IMR-90 (cell line): ENCODE measurements around the gene CMTM7. TPM values are rescaled to one million over a fixed set of nuclear protein-coding genes. Genes with fewer than 3 reads are reported as not detected.
A peak's percentile ranks its signal among the peaks of the same experiment; 100 is the strongest.

Experiments
- ATAC-seq: fragments of 200-7000 bp; cut with Tn5 transposase; 2 replicates; pipeline ENCODE4 v1.9.1; 2020; ENCODE audit warnings: low read depth, mild to moderate bottlenecking, moderate library complexity
- BruUV-seq: library from RNA; stranded (reverse); fragments of 400-500 nt; replicated peaks from 2 replicates; lab custom pipeline; 2021; lab: Mats Ljungman, UMichigan
- CTCF ChIA-PET: fragments of 300-600 bp; formaldehyde crosslinking; extraction: SDS; loops from one replicate; lab custom pipeline; 2021; ENCODE audit warnings: antibody characterized with exemption; lab: Yijun Ruan, JAX
- POLR2A ChIA-PET: fragments of 300-600 bp; sonication (Branson Sonifier 250); formaldehyde crosslinking; loops from one replicate; lab custom pipeline; 2022; ENCODE audit warnings: antibody characterized with exemption; ENCODE audit not compliant: unreplicated experiment; lab: Charles Lee
- DNase-seq: peaks from one replicate; pipeline ENCODE4 v3.0.0; 2013
- H2AFZ ChIP-seq: replicated peaks from 2 replicates; pipeline ENCODE3; 2013; ENCODE audit warnings: low read length, mild to moderate bottlenecking; ENCODE audit not compliant: poor library complexity
- H2AK5ac ChIP-seq: 2 replicates; pipeline ENCODE4 v1.6.1; 2013; ENCODE audit warnings: low read depth, low read length, inconsistent platforms
- H2AK9ac ChIP-seq: replicated peaks from 2 replicates; pipeline ENCODE3; 2013; ENCODE audit warnings: mild to moderate bottlenecking, low read depth, low read length, moderate library complexity; ENCODE audit not compliant: poor library complexity
- H2BK120ac ChIP-seq: 2 replicates; pipeline ENCODE4 v1.6.1; 2013; ENCODE audit warnings: low read depth, low read length, inconsistent platforms
- H2BK15ac ChIP-seq: 3 replicates; pipeline ENCODE4 v1.6.1; 2013; ENCODE audit warnings: low read depth, low read length, inconsistent platforms
- H2BK20ac ChIP-seq: 2 replicates; pipeline ENCODE4 v1.6.1; 2013; ENCODE audit warnings: low read depth, mild to moderate bottlenecking, inconsistent platforms, low read length, moderate library complexity
- H2BK5ac ChIP-seq: 2 replicates; pipeline ENCODE4 v1.6.1; 2013; ENCODE audit warnings: mild to moderate bottlenecking, low read depth, low read length, inconsistent platforms; ENCODE audit not compliant: poor library complexity, severe bottlenecking
- H3K14ac ChIP-seq: replicated peaks from 2 replicates; pipeline ENCODE4 v1.6.1; 2013; ENCODE audit warnings: low read depth, low read length, inconsistent platforms
- H3K18ac ChIP-seq: 2 replicates; pipeline ENCODE4 v1.6.1; 2013; ENCODE audit warnings: low read depth, low read length, control low read depth
- H3K23ac ChIP-seq: 2 replicates; pipeline ENCODE4 v1.6.1; 2013; ENCODE audit warnings: low read depth, low read length, inconsistent platforms
- H3K27ac ChIP-seq: 2 replicates; pipeline ENCODE4 v1.5.1; 2013; ENCODE audit warnings: mild to moderate bottlenecking, control low read depth, low read length; ENCODE audit not compliant: insufficient read depth
- H3K27me3 ChIP-seq: 2 replicates; pipeline ENCODE4 v1.6.1; 2013; ENCODE audit warnings: low read length; ENCODE audit not compliant: control insufficient read depth, insufficient read depth
- H3K36me3 ChIP-seq: 2 replicates; pipeline ENCODE4 v1.6.1; 2013; ENCODE audit warnings: low read length, mixed read lengths; ENCODE audit not compliant: control insufficient read depth, insufficient read depth
- H3K4ac ChIP-seq: 2 replicates; pipeline ENCODE4 v1.6.1; 2013; ENCODE audit warnings: low read depth, low read length, inconsistent platforms
- H3K4me1 ChIP-seq: 2 replicates; pipeline ENCODE4 v1.6.1; 2013; ENCODE audit warnings: low read length, mixed read lengths; ENCODE audit not compliant: control insufficient read depth, insufficient read depth
- H3K4me2 ChIP-seq: 2 replicates; pipeline ENCODE4 v1.6.1; 2013; ENCODE audit warnings: low read depth, mild to moderate bottlenecking, control low read depth, low read length, moderate library complexity
- H3K4me3 ChIP-seq: 2 replicates; pipeline ENCODE4 v1.5.1; 2013; ENCODE audit warnings: low read depth, mild to moderate bottlenecking, control low read depth, low read length, moderate library complexity; ENCODE audit not compliant: insufficient read depth
- H3K56ac ChIP-seq: 2 replicates; pipeline ENCODE4 v1.6.1; 2013; ENCODE audit warnings: low read length, inconsistent platforms; ENCODE audit not compliant: insufficient read depth; ENCODE audit errors: extremely low read depth
- H3K79me1 ChIP-seq, 2 experiments: 2 replicates each; pipeline ENCODE4 v1.6.1; 2013; ENCODE audit warnings: low read length in 2 of 2, inconsistent platforms in 1 of 2, low read depth in 1 of 2
- H3K9ac ChIP-seq: 2 replicates; pipeline ENCODE4 v1.6.1; 2013; ENCODE audit warnings: low read depth, low read length, control low read depth
- H3K9me1 ChIP-seq: 2 replicates; pipeline ENCODE4 v1.6.1; 2013; ENCODE audit warnings: low read length, inconsistent platforms; ENCODE audit not compliant: insufficient read depth
- H3K9me3 ChIP-seq: 2 replicates; pipeline ENCODE4 v1.6.1; 2013; ENCODE audit warnings: low read length; ENCODE audit not compliant: control insufficient read depth, insufficient read depth
- H4K20me1 ChIP-seq: 2 replicates; pipeline ENCODE4 v1.6.1; 2013; ENCODE audit warnings: low read length, inconsistent platforms; ENCODE audit not compliant: insufficient read depth
- H4K5ac ChIP-seq: 2 replicates; pipeline ENCODE4 v1.6.1; 2013; ENCODE audit warnings: mild to moderate bottlenecking, low read depth, low read length, control low read depth
- H4K8ac ChIP-seq, 2 experiments: 2 replicates each; pipeline ENCODE4 v1.6.1; 2013; ENCODE audit warnings: low read depth in 2 of 2, low read length in 2 of 2, control low read depth in 1 of 2, inconsistent platforms in 1 of 2
- H4K91ac ChIP-seq: 2 replicates; pipeline ENCODE4 v1.6.1; 2013; ENCODE audit warnings: low read depth, low read length, inconsistent platforms; ENCODE audit not compliant: insufficient read depth
- CEBPB ChIP-seq: IDR thresholded peaks from 2 replicates; pipeline ENCODE4 v1.6.1; 2012; ENCODE audit warnings: low read depth, low read length, improper control_type of control experiment
- NFE2L2 ChIP-seq: fragments of 150-350 bp; IDR thresholded peaks from 2 replicates; pipeline ENCODE4 v1.6.1; 2016; ENCODE audit warnings: low read depth, mild to moderate bottlenecking, low read length
- WGBS, 2 experiments: methylation state at CpG; one replicate each; pipeline versions ENCODE4 v1.1.5 to v1.1.7; 2013; ENCODE audit warnings: missing lambda C conversion rate in 2 of 2; ENCODE audit not compliant: insufficient read length in 1 of 2; ENCODE audit errors: extremely low coverage in 2 of 2; 5-methylcytosine and 5-hydroxymethylcytosine counted together
- dilution Hi-C: fragments of 300-500 bp; cut with HindIII; formaldehyde crosslinking; loops from one replicate; pipeline ENCODE4 v1.14.3; 2018; ENCODE audit warnings: low sequenced_read_pairs; ENCODE audit not compliant: unreplicated experiment
- in situ Hi-C: fragments of 300-500 bp; cut with MboI; formaldehyde crosslinking; loops from 3 replicates; pipeline ENCODE4 v1.14.3; 2019; ENCODE audit warnings: low sequenced_read_pairs, inconsistent platforms, mixed read lengths
- intact Hi-C: fragments of 100-400 bp; cut with micrococcal nuclease; formaldehyde crosslinking; loops from 2 replicates; pipeline ENCODE4 v1.10.0; 2022
- polyA plus RNA-seq, 3 experiments: library from polyadenylated mRNA; depleted of rRNA; stranded (reverse); fragments of >200 nt; gene quantifications; 2 replicates each; pipeline ENCODE4 v1.2.3, GENCODE V29; 2012; ENCODE audit warnings: low replicate concordance in 1 of 3
- total RNA-seq: library from RNA; depleted of rRNA; stranded (reverse); fragments of >200 nt; gene quantifications from 2 replicates; pipeline ENCODE4 v1.2.3, GENCODE V29; 2012

The CMTM7 gene
- total and polyA plus RNA-seq, 2 of the 4 experiments (the other 2 are of a cell fraction) = 3.4 to 31.4 TPM

DNA sequence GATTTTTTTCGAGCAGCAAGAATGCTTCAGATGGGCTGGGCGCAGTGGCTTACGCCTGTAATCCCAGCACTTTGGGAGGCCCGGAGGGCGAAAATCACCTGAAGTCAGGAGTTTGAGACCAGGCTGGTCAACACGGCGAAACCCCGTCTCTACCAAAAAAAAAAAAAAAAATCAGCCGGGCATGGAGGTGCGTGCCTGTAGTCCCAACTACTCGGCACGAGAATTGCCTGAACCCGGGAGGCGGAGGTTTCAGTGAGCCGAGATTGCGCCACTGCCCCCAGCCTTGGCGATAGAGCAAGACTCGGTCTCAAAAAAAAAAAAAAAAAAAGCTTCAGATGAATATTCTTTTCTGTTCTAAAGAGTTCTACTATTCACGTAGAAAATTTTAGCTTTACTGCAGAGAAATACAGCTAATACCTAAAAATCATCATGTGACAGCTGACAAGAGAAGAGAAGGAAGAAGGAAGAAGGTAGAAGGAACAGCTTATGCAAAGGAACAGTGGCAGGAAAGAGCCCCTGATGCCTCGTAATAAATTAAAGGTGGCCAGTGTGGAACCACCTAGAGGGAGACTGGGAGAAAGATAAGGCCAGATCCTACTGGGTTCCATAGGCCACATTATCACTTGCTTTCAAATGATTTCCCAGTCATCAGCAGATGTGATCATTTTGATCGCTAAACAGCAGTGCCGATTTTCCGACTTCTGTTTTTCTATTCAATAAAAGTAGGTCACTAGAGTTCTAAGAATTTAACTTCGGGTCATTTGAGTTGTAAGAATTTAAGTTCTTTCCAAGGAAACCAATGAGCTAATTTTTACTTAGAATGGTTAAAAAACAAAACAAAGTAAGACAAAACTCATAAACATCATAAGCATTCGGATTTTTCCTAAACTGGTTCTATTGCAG is 109.5 kb downstream of the CMTM7 start:
- TF ChIP-seq CEBPB (peak; percentile 69), NFE2L2 (no peak)
- no peaks in the 10 kb centered on the region for H3K36me3 ChIP-seq
- DNase-seq (no peak), ATAC-seq (no peak)
- no peak overlapping the region for H2BK120ac ChIP-seq
- ChIA-PET POLR2A (no interaction called here), CTCF (interaction anchor here (0.6 to 1.0 kb wide), 3 partner anchors 9 to 248 kb away, joined by 3 to 5 read pairs (median 4); no protein-coding TSS in a partner anchor)
- H4K20me1 ChIP-seq = peaks cover 20% of the 10 kb centered on the region
- no peak overlapping the region for H4K8ac ChIP-seq
- WGBS, 2 experiments = 72% methylated on average over 7 of the region's 25 CpGs; no CpG with 5 or more reads in 1 of the 2 experiments
- no peaks in the 10 kb centered on the region; the same call in 1 of the 2 replicates for H3K9me1 ChIP-seq
- H3K4me3 ChIP-seq = peak overlapping the region; percentile 59
- H3K4ac ChIP-seq = no peak overlapping the region
- no peak overlapping the region for H4K5ac ChIP-seq
- H2AFZ ChIP-seq = no peak overlapping the region
- no peaks in the 10 kb centered on the region for H3K27me3 ChIP-seq
- peaks cover 22 to 33% of the 10 kb centered on the region in 2 experiments for H3K79me1 ChIP-seq
- peak overlapping the region; percentile 71 for H2BK5ac ChIP-seq
- dilution Hi-C loops (no loop called here), in situ Hi-C loops (no loop called here), intact Hi-C loops (loop anchor here (1.0 to 5.0 kb wide), 2 partner anchors 8 to 109 kb away; partner anchors contain the start of gene CMTM7)
- H3K27ac ChIP-seq = peak overlapping the region; percentile 51
- H3K9ac ChIP-seq = peak overlapping the region; percentile 73
- no peak overlapping the region for H3K18ac ChIP-seq
- no peak overlapping the region for H2AK5ac ChIP-seq
- H2BK20ac ChIP-seq = no peak overlapping the region
- H3K9me3 ChIP-seq = no peaks in the 10 kb centered on the region
- H2AK9ac ChIP-seq = no peak overlapping the region
- BruUV-seq = no TSS peak
- H3K14ac ChIP-seq = no peak overlapping the region
- H3K4me1 ChIP-seq = peaks cover 3% of the 10 kb centered on the region; the same call in 1 of the 2 replicates
- no peak overlapping the region for H3K23ac ChIP-seq
- peak overlapping the region; percentile 98 for H3K4me2 ChIP-seq
- H4K91ac ChIP-seq = no peak overlapping the region
- H2BK15ac ChIP-seq = no peak overlapping the region
- H3K56ac ChIP-seq = peak overlapping the region; percentile 36; the same call in 1 of the 2 replicates
